NOMO-1 (cell line): Measurements from ENCODE around the gene GSTO1.
A peak's percentile ranks its signal among the peaks of the same experiment; 100 is the strongest.
"Not testable (repeated sequence)": the region's sequence is repeated elsewhere in the genome, so short reads cannot be mapped to it uniquely, and the experiment has no call there.

ENCODE experiments used
- DNase-seq, 2 experiments: peaks; one replicate each; lab custom pipeline; 2025; ENCODE audit not compliant: unreplicated experiment in 2 of 2; lab: John Stamatoyannopoulos, UW

The GSTO1 gene

GRCh38 chr10:104254493-104255310, at the start of gene GSTO1:
TSS of gene GSTO1 (plus strand) at chr10:104254892. CDS start at chr10:104254929, 37 bp downstream.
- DNase-seq, result peak; percentile 55 to 76

GRCh38 chr10:104208730-104209129, 46.0 kb upstream of the GSTO1 start:
- DNase-seq, result no peak

GRCh38 chr10:104209575-104210198, 45.0 kb upstream of the GSTO1 start:
- DNase-seq, result peak in 1 of 2 experiments; percentile 26

GRCh38 chr10:104216631-104217030, 38.1 kb upstream of the GSTO1 start:
- no peak for DNase-seq

GRCh38 chr10:104218751-104219150, 35.9 kb upstream of the GSTO1 start:
- peak in 1 of 2 experiments; percentile 17 for DNase-seq

- DNase-seq, result no peak
Measured at GRCh38 chr10:104220522-104220921, 34.2 kb upstream of the GSTO1 start.

- DNase-seq, result no peak
Measured at GRCh38 chr10:104223304-104223703, 31.4 kb upstream of the GSTO1 start.

GRCh38 chr10:104230490-104230889, 24.2 kb upstream of the GSTO1 start:
- no peak for DNase-seq

- DNase-seq, result peak; percentile 91 to 97
Measured at GRCh38 chr10:104231784-104232612, 22.7 kb upstream of the GSTO1 start, which contains the start of gene CFAP43. TSS of gene CFAP43 (minus strand) at chr10:104232364. CDS start at chr10:104232246, 118 bp downstream.

GRCh38 chr10:104232613-104233102, 22.0 kb upstream of the GSTO1 start:
- no peak for DNase-seq

GRCh38 chr10:104233817-104234216, 20.9 kb upstream of the GSTO1 start:
- no peak for DNase-seq

GRCh38 chr10:104234934-104235333, 19.8 kb upstream of the GSTO1 start:
- DNase-seq, result no peak

- no peak for DNase-seq
Measured at GRCh38 chr10:104235801-104236200, 18.9 kb upstream of the GSTO1 start.

- DNase-seq, result no peak
Measured at GRCh38 chr10:104240078-104240477, 14.6 kb upstream of the GSTO1 start.

GRCh38 chr10:104242545-104242944, 12.1 kb upstream of the GSTO1 start:
- DNase-seq, result no peak

- DNase-seq, result not testable (repeated sequence)
Measured at GRCh38 chr10:104243009-104243408, 11.7 kb upstream of the GSTO1 start.

- no peak for DNase-seq
Measured at GRCh38 chr10:104243512-104243911, 11.2 kb upstream of the GSTO1 start.

GRCh38 chr10:104245066-104245632, 9.5 kb upstream of the GSTO1 start:
- DNase-seq, result no peak

- peak; percentile 14 to 48 for DNase-seq
Measured at GRCh38 chr10:104246976-104247375, 7.7 kb upstream of the GSTO1 start.

- no peak for DNase-seq
Measured at GRCh38 chr10:104247513-104248146, 7.1 kb upstream of the GSTO1 start.
